H1 (cell line): Measurements from ENCODE around the gene ZNF75A. TPM values are rescaled to one million over a fixed set of nuclear protein-coding genes. Genes with fewer than 3 reads are reported as not detected.

Experiments
- CTCF ChIA-PET: fragments of 300-600 bp; sonication (Branson Sonifier 250); formaldehyde crosslinking; loops from one replicate; lab custom pipeline; 2021; ENCODE audit not compliant: partially characterized antibody; lab: Charles Lee
- POLR2A ChIA-PET: fragments of 300-600 bp; sonication (Branson Sonifier 250); formaldehyde crosslinking; loops from one replicate; lab custom pipeline; 2021; ENCODE audit warnings: inconsistent platforms; ENCODE audit not compliant: partially characterized antibody; lab: Charles Lee
- DNase-seq, 2 experiments: peaks; one replicate each; pipeline versions ENCODE4 v3.0.0 to v3.0.0-alpha.2; 2010 to 2022; ENCODE audit warnings: low spot score in 2 of 2, low read depth in 1 of 2, mixed read lengths in 1 of 2
- FAIRE-seq: peaks from 2 replicates; lab custom pipeline; 2011; peaks lifted over from hg19 to GRCh38; lab: Jason Lieb, UNC
- H2AFZ ChIP-seq: 2 replicates; pipeline ENCODE4 v1.8.1; 2012; ENCODE audit warnings: low read length, inconsistent platforms
- H2AK5ac ChIP-seq: 2 replicates; pipeline ENCODE4 v1.6.1; 2013; ENCODE audit warnings: low read depth, low read length
- H2BK120ac ChIP-seq: replicated peaks from 2 replicates; pipeline ENCODE3; 2013; ENCODE audit warnings: low read depth, low read length, inconsistent platforms
- H2BK12ac ChIP-seq: 2 replicates; pipeline ENCODE4 v1.6.1; 2013; ENCODE audit warnings: low read depth, low read length
- H2BK15ac ChIP-seq: 2 replicates; pipeline ENCODE4 v1.6.1; 2013; ENCODE audit warnings: low read length
- H2BK20ac ChIP-seq: 2 replicates; pipeline ENCODE4 v1.6.1; 2013; ENCODE audit warnings: low read length
- H2BK5ac ChIP-seq: 2 replicates; pipeline ENCODE4 v1.6.1; 2013; ENCODE audit warnings: low read depth, low read length
- H3K14ac ChIP-seq: 2 replicates; pipeline ENCODE4 v1.6.1; 2013; ENCODE audit warnings: inconsistent platforms; ENCODE audit not compliant: insufficient read length
- H3K18ac ChIP-seq: 2 replicates; pipeline ENCODE4 v1.6.1; 2013; ENCODE audit warnings: low read length; ENCODE audit errors: extremely low read depth
- H3K23ac ChIP-seq: 2 replicates; pipeline ENCODE4 v1.6.1; 2013; ENCODE audit warnings: inconsistent platforms; ENCODE audit not compliant: insufficient read length
- H3K23me2 ChIP-seq: 2 replicates; pipeline ENCODE4 v1.6.1; 2013; ENCODE audit warnings: low read depth, low read length
- H3K27ac ChIP-seq: 2 replicates; pipeline ENCODE4 v1.6.1; 2011; ENCODE audit warnings: low read depth, low read length, inconsistent platforms
- H3K27me3 ChIP-seq, 4 experiments: replicated peaks in 1 of 4; 1 replicate in 1 of 4; 2 replicates in 3 of 4; pipeline versions ENCODE4 v1.6.1 to v1.8.1; 2011 to 2013; ENCODE audit warnings: low read length in 3 of 4, mild to moderate bottlenecking in 3 of 4, inconsistent platforms in 2 of 4, mixed read lengths in 2 of 4, moderate library complexity in 1 of 4; ENCODE audit not compliant: control insufficient read depth in 3 of 4, insufficient read depth in 3 of 4; ENCODE audit errors: extremely low read depth in 1 of 4
- H3K36me3 ChIP-seq, 4 experiments: 2 replicates each; pipeline versions ENCODE4 v1.6.1 to v1.8.1; 2011 to 2013; ENCODE audit warnings: mild to moderate bottlenecking in 4 of 4, low read length in 3 of 4, moderate library complexity in 2 of 4, control low read depth in 1 of 4, inconsistent platforms in 1 of 4; ENCODE audit not compliant: insufficient read depth in 4 of 4, control insufficient read depth in 2 of 4
- H3K4ac ChIP-seq: replicated peaks from 2 replicates; pipeline ENCODE3; 2013; ENCODE audit warnings: low read length, low read depth, mixed read lengths, inconsistent platforms; ENCODE audit not compliant: insufficient read length
- H3K4me1 ChIP-seq, 4 experiments: replicated peaks in 1 of 4; 1 replicate in 1 of 4; 2 replicates in 3 of 4; pipeline versions ENCODE4 v1.6.1 to v1.8.1; 2011 to 2013; ENCODE audit warnings: low read length in 3 of 4, inconsistent platforms in 2 of 4, mixed read lengths in 1 of 4; ENCODE audit not compliant: insufficient read depth in 4 of 4, control insufficient read depth in 3 of 4
- H3K4me2 ChIP-seq, 2 experiments: 2 replicates each; pipeline versions ENCODE4 v1.6.1 to v1.8.1; 2011 to 2013; ENCODE audit warnings: low read depth in 2 of 2, low read length in 2 of 2, control low read depth in 1 of 2, inconsistent platforms in 1 of 2, mild to moderate bottlenecking in 1 of 2; ENCODE audit not compliant: insufficient read depth in 1 of 2
- H3K4me3 ChIP-seq, 4 experiments: fragments of 200-600, 300-600 bp in 1 of 4; sonication (generic), shearing (Covaris generic), sonication (Bioruptor Twin) in 1 of 4; 2 replicates each; pipeline versions ENCODE4 v1.5.1 to v1.8.1; 2011 to 2016; ENCODE audit warnings: low read length in 4 of 4, low read depth in 3 of 4, control low read depth in 2 of 4, inconsistent platforms in 2 of 4, mild to moderate bottlenecking in 2 of 4, mixed read lengths in 1 of 4, moderate library complexity in 1 of 4; ENCODE audit not compliant: insufficient read depth in 2 of 4; ENCODE audit errors: extremely low read depth in 1 of 4
- H3K56ac ChIP-seq: replicated peaks from 2 replicates; pipeline ENCODE3; 2013; ENCODE audit warnings: low read depth, mild to moderate bottlenecking, mixed read lengths, low read length, inconsistent platforms; ENCODE audit not compliant: insufficient read length
- H3K79me1 ChIP-seq: 2 replicates; pipeline ENCODE4 v1.6.1; 2013; ENCODE audit warnings: low read depth, low read length, control low read depth
- H3K79me2 ChIP-seq, 2 experiments: 2 replicates each; pipeline versions ENCODE4 v1.6.1 to v1.8.1; 2012 to 2013; ENCODE audit warnings: low read length in 2 of 2, mild to moderate bottlenecking in 2 of 2, inconsistent platforms in 1 of 2; ENCODE audit not compliant: insufficient read depth in 2 of 2, control insufficient read depth in 1 of 2
- H3K9ac ChIP-seq, 4 experiments: replicated peaks in 1 of 4; 1 replicate in 1 of 4; 2 replicates in 3 of 4; pipeline versions ENCODE4 v1.6.1 to v1.8.1; 2011 to 2013; ENCODE audit warnings: low read depth in 3 of 4, low read length in 3 of 4, control low read depth in 2 of 4, mild to moderate bottlenecking in 2 of 4, moderate library complexity in 2 of 4, inconsistent platforms in 1 of 4; ENCODE audit errors: extremely low read depth in 1 of 4
- H3K9me3 ChIP-seq, 2 experiments: 2 replicates each; pipeline versions ENCODE4 v1.6.1 to v1.8.1; 2012 to 2013; ENCODE audit warnings: mild to moderate bottlenecking in 2 of 2, moderate library complexity in 2 of 2, control low read depth in 1 of 2, inconsistent platforms in 1 of 2, low read depth in 1 of 2, low read length in 1 of 2, mixed read lengths in 1 of 2; ENCODE audit not compliant: insufficient read depth in 2 of 2
- H4K20me1 ChIP-seq, 2 experiments: replicated peaks in 1 of 2; 2 replicates each; pipeline versions ENCODE3 to v1.8.1; 2011 to 2013; ENCODE audit warnings: inconsistent platforms in 2 of 2, low read length in 2 of 2, mild to moderate bottlenecking in 1 of 2; ENCODE audit not compliant: insufficient read depth in 2 of 2, control insufficient read depth in 1 of 2
- H4K5ac ChIP-seq: 2 replicates; pipeline ENCODE4 v1.6.1; 2013; ENCODE audit warnings: low read length, low read depth, mixed read lengths, inconsistent platforms; ENCODE audit not compliant: insufficient read length
- H4K8ac ChIP-seq: 2 replicates; pipeline ENCODE4 v1.8.0; 2013; ENCODE audit warnings: mild to moderate bottlenecking, moderate library complexity, low read length, inconsistent platforms; ENCODE audit not compliant: insufficient read depth; ENCODE audit errors: extremely low read depth
- H4K91ac ChIP-seq: replicated peaks from 2 replicates; pipeline ENCODE3; 2013; ENCODE audit warnings: low read length, mixed read lengths, inconsistent platforms; ENCODE audit not compliant: insufficient read length
- CHD1 ChIP-seq: IDR thresholded peaks from 2 replicates; pipeline ENCODE4 v1.6.1; 2012; ENCODE audit warnings: low read depth, low read length, improper control_type of control experiment
- CHD2 ChIP-seq: IDR thresholded peaks from 2 replicates; pipeline ENCODE4 v1.6.1; 2012; ENCODE audit warnings: low read length, improper control_type of control experiment
- EZH2 ChIP-seq: fragments of 200-600 bp; sonication (generic); IDR thresholded peaks from 2 replicates; pipeline ENCODE4 v1.7.1; 2012; ENCODE audit warnings: low read depth, mild to moderate bottlenecking, moderate library complexity, low read length, inconsistent platforms; ENCODE audit not compliant: severe bottlenecking
- HDAC2 ChIP-seq, 2 experiments: fragments of 300-600 bp in 1 of 2; sonication (generic) in 1 of 2; IDR thresholded peaks; 2 replicates each; pipeline ENCODE4 v1.6.1; 2011 to 2012; ENCODE audit warnings: low read depth in 2 of 2, low read length in 2 of 2, mild to moderate bottlenecking in 2 of 2, moderate library complexity in 2 of 2, borderline replicate concordance in 1 of 2, inconsistent platforms in 1 of 2
- JUN ChIP-seq: IDR thresholded peaks from 2 replicates; pipeline ENCODE4 v1.6.1; 2011; ENCODE audit warnings: low read depth, mild to moderate bottlenecking, improper control_type of control experiment, low read length
- KDM1A ChIP-seq: fragments of 200-600, 300-600 bp; sonication (generic); IDR thresholded peaks from 2 replicates; pipeline ENCODE4 v1.7.1; 2016; ENCODE audit warnings: mild to moderate bottlenecking, low read length, borderline replicate concordance
- MAX ChIP-seq: IDR thresholded peaks from 2 replicates; pipeline ENCODE4 v1.6.1; 2012; ENCODE audit warnings: inconsistent platforms
- SRF ChIP-seq: IDR thresholded peaks from 2 replicates; pipeline ENCODE4 v1.6.1; 2011; ENCODE audit warnings: mild to moderate bottlenecking, low read depth, low read length, moderate library complexity
- WGBS, 2 experiments: shearing (Covaris generic) in 1 of 2; methylation state at CpG; one replicate each; pipeline versions ENCODE4 v1.1.6 to v1.1.7; 2013 to 2015; ENCODE audit warnings: low lambda C conversion rate in 2 of 2, mixed read lengths in 2 of 2, inconsistent platforms in 1 of 2, low coverage in 1 of 2, missing lambda C conversion rate in 1 of 2; ENCODE audit not compliant: insufficient replicate concordance in 2 of 2, insufficient coverage in 1 of 2, insufficient read length in 1 of 2; ENCODE audit errors: extremely low coverage in 1 of 2, missing lambda C conversion rate in 1 of 2; 5-methylcytosine and 5-hydroxymethylcytosine counted together
- polyA plus RNA-seq, 7 experiments: library from polyadenylated mRNA; depleted of rRNA in 3 of 7; stranded (reverse) in 5 of 7; unstranded in 2 of 7; fragments of >200 nt in 5 of 7; fragments of 200-250 nt in 2 of 7; gene quantifications; 1 replicate in 5 of 7; 2 replicates in 1 of 7; 4 replicates in 1 of 7; pipeline versions ENCODE4 v1.2.1 to v1.2.3, GENCODE V29; 2011 to 2013; ENCODE audit warnings: missing spikeins in 2 of 7, mixed read lengths in 2 of 7
- total RNA-seq: library from RNA; stranded (reverse); fragmentation: NEBNext Ultra II Directional; extraction: Animal tissue kit (Norgen Biotek cat#: 25700); gene quantifications from 2 replicates; pipeline ENCODE4 v1.2.1, GENCODE V29; 2021

ZNF75A gene
- total and polyA plus RNA-seq, 2 of the 8 experiments (the other 6 are each of a cell fraction or from before 2014, with no cell fraction given) = 9.3 to 30.0 TPM

- H3K23me2 ChIP-seq = no peaks in the 10 kb centered on the region
- FAIRE-seq = no peak
- H3K23ac ChIP-seq = no peak overlapping the region
- H3K4me3 ChIP-seq = no peak overlapping the region
- DNase-seq = no peak
- H3K27ac ChIP-seq = no peak overlapping the region
- H2BK12ac ChIP-seq = no peak overlapping the region
- no peaks in the 10 kb centered on the region for H4K20me1 ChIP-seq
- H3K9me3 ChIP-seq = peaks cover 49 to 63% of the 10 kb centered on the region in 2 experiments
- H3K4me1 ChIP-seq = no peaks in the 10 kb centered on the region
- H3K27me3 ChIP-seq = no peaks in the 10 kb centered on the region
- no peak overlapping the region for H2BK120ac ChIP-seq
- no peak overlapping the region for H2AFZ ChIP-seq
- ChIA-PET POLR2A (interaction anchor here (1.6 to 3.4 kb wide), 2 partner anchors 9 to 12 kb away, joined by 7 to 19 read pairs; partner anchors contain the start of genes TIGD7, ZNF263 and ZNF75A), CTCF (no interaction called here)
- H3K79me1 ChIP-seq = no peaks in the 10 kb centered on the region; the same call in 1 of the 2 replicates
- no peak overlapping the region for H2AK5ac ChIP-seq
- H3K79me2 ChIP-seq = peaks cover 0 to 19% of the 10 kb centered on the region in 2 experiments; a peak in 2 of 4 replicates
- no peak overlapping the region for H4K8ac ChIP-seq
- H2BK20ac ChIP-seq = no peak overlapping the region
- 86% methylated on average over 3 of the region's 3 CpGs; no CpG with 5 or more reads in 1 of the 2 experiments for WGBS, 2 experiments
- no peak overlapping the region for H3K18ac ChIP-seq
- H3K36me3 ChIP-seq = peaks cover 25 to 63% (median 45%) of the 10 kb centered on the region in 4 experiments
- H2BK15ac ChIP-seq = no peak overlapping the region
- H3K9ac ChIP-seq = no peak overlapping the region
- no peak overlapping the region for H3K56ac ChIP-seq
- no peak overlapping the region for H3K14ac ChIP-seq
- no peak overlapping the region for H3K4me2 ChIP-seq
- TF ChIP-seq CHD1 (no peak), HDAC2 (IDR thresholded peaks at IDR 0.05; ENCODE audit: borderline replicate concordance in 1 of 2, low read depth in 2 of 2, low read length in 2 of 2) (no peak), EZH2 (no peak), JUN (no peak), SRF (no peak), MAX (no peak), CHD2 (no peak), KDM1A (no peak)
- no peak overlapping the region for H3K4ac ChIP-seq
- H2BK5ac ChIP-seq = no peak overlapping the region
- no peak overlapping the region for H4K5ac ChIP-seq
- no peak overlapping the region for H4K91ac ChIP-seq
These were observed 12.7 kb upstream of the ZNF75A start for GRCh38 chr16:3292604-3293003.
